NCI-H345 (cell line): Measurements from ENCODE around the gene TRABD2A.

ENCODE experiments used
- DNase-seq: peaks from one replicate; lab custom pipeline; 2025; lab: John Stamatoyannopoulos, UW

The TRABD2A gene

GRCh38 chr2:84849271-84849952, 31.5 kb downstream of the TRABD2A start:
- DNase-seq: no peak

- no peak for DNase-seq
Observed at GRCh38 chr2:84847326-84848050, 33.4 kb downstream of the TRABD2A start.

GRCh38 chr2:84846741-84847142, 34.1 kb downstream of the TRABD2A start:
- DNase-seq: no peak

GRCh38 chr2:84846041-84846663, 34.7 kb downstream of the TRABD2A start:
- no peak for DNase-seq

GRCh38 chr2:84844141-84844540, 36.7 kb downstream of the TRABD2A start:
- no peak for DNase-seq

- no peak for DNase-seq
Observed at GRCh38 chr2:84841577-84841976, 39.3 kb downstream of the TRABD2A start.

- DNase-seq: no peak
Observed at GRCh38 chr2:84840306-84840705, 40.6 kb downstream of the TRABD2A start.

GRCh38 chr2:84839851-84840250, 41.0 kb downstream of the TRABD2A start:
- no peak for DNase-seq

GRCh38 chr2:84838434-84839145, 42.3 kb downstream of the TRABD2A start:
- no peak for DNase-seq

GRCh38 chr2:84836215-84836614, 44.7 kb downstream of the TRABD2A start:
- DNase-seq: no peak

- DNase-seq: no peak
Observed at GRCh38 chr2:84833481-84834150, 47.3 kb downstream of the TRABD2A start.

- no peak for DNase-seq
Observed at GRCh38 chr2:84832772-84833461, 48.0 kb downstream of the TRABD2A start.

GRCh38 chr2:84830758-84831500, 50.0 kb downstream of the TRABD2A start:
- no peak for DNase-seq

- DNase-seq: no peak
Observed at GRCh38 chr2:84830095-84830494, 50.8 kb downstream of the TRABD2A start.

- DNase-seq: no peak
Observed at GRCh38 chr2:84829693-84830092, 51.2 kb downstream of the TRABD2A start.

GRCh38 chr2:84827978-84828575, 52.8 kb downstream of the TRABD2A start:
- no peak for DNase-seq

- no peak for DNase-seq
Observed at GRCh38 chr2:84823788-84824187, 57.1 kb downstream of the TRABD2A start.

- no peak for DNase-seq
Observed at GRCh38 chr2:84823229-84823628, 57.7 kb downstream of the TRABD2A start.

- no peak for DNase-seq
Observed at GRCh38 chr2:84821806-84822205, 59.1 kb downstream of the TRABD2A start.

- no peak for DNase-seq
Observed at GRCh38 chr2:84817239-84817655, 63.6 kb downstream of the TRABD2A start.
